NCI-H1417 (cell line): ENCODE measurements around the gene MINDY2.
"Not testable (repeated sequence)": the region's sequence is repeated elsewhere in the genome, so short reads cannot be mapped to it uniquely, and the experiment has no call there.

Experiments used
- DNase-seq, 3 experiments: peaks; one replicate each; lab custom pipeline; 2025; lab: John Stamatoyannopoulos, UW

MINDY2 gene

DNA sequence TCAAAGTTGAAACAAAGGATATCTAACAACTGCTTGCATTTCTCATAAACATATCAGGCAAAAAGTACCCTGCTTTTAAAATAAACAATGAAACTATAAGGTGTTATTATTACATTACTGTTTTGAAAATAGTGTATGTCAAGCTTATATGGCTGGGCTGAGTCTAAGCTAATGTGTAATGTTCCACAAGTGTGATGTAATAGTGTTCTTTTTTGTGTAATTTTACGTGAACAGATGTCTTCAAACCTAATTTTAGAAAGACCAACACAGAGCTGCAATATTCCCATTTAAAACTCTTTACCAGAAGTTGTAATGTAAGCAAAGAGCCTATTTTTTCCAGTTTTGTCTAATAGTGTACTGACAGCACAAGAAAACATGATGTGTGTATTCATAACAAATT is 34.0 kb downstream of the MINDY2 start:
- DNase-seq, result no peak

DNA sequence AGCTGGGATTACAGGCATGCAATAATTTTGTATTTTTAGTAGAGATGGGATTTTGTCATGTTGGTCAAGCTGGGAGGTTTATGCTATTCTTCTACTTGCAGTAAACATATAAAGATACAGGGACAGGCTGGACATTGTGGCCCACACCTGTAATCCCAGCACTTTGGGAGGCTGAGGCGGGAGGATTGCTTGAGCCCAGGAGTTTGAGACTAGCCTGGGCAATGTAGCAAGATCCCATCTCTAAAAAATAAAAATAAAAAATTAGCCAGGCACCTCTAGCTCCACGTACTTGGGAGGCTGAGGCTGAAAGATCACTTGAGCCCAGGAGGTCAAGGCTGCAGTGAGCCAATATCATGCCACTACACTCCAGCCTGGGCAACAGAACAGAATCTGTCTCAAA is 52.2 kb downstream of the MINDY2 start:
- not testable (repeated sequence) for DNase-seq

DNA sequence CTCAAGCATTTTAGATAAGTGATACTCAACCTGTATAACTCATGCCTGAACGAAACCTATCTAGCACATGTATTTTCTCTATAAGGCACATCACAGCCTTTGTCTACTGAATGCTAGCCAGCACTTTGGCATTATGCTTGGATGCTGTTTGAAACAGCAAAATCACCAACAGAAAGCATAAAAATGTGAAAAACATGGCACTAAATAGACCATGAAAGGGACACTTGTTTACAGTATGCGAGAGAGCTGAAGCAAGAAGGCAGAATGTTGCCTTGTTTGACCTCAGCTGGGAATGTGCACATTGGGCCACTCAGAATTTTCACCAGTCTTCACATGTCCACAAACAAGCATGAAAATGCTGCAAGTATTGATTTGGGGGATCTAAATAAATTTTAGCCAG is 59.5 kb downstream of the MINDY2 start:
- DNase-seq, result peak in 1 of 3 experiments; percentile 4

DNA sequence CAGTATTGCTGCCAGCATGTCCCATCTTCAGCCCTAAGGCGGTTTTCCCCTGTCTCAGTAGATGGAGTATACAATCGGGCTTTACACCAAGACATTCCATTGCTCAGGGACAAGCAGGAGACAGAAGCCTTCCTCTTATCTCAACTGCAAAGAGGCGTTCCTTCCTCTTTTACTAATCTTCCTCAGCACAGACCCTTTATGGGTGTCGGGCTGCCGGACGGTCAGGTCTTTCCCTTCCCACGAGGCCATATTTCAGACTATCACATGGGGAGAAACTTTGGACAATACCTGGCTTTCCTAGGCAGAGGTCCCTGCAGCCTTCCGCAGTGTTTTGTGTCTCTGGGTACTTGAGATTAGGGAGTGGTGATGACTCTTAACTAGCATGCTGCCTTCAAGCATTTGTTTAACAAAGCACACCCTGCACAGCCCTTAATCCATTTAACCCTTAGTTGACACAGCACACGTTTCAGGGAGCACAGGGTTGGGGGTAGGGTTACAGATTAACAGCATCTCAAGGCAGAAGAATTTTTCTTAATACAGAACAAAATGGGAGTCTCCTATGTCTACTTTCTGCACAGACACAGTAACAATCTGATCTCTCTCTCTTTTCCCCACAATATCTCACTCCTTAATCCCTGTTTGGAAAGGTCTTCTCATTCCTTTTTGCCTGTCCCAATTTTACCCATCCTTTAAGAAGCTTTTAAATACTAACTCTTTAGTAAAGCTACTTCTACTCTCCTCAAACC is 62.8 kb downstream of the MINDY2 start:
- peak in 1 of 3 experiments; percentile 17 for DNase-seq

DNA sequence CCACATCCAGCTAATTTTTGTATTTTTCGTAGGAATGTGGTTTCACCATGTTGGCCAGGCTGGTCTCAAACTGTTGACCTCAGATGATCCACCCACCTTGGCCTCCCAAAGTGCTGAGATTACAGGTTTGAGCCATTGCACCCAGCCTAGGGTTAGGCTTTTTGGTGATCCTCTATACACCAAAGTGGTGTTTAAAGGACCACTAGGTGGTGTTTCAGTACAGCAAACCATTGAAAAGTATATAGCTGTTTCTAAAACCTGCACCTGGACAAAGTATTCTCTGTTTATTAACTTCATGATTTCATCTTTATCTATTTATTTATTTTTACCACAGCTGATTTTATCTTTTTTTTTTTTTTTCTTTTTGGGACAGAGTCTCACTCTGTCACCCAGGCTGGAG is 68.4 kb downstream of the MINDY2 start:
- DNase-seq, result no peak

DNA sequence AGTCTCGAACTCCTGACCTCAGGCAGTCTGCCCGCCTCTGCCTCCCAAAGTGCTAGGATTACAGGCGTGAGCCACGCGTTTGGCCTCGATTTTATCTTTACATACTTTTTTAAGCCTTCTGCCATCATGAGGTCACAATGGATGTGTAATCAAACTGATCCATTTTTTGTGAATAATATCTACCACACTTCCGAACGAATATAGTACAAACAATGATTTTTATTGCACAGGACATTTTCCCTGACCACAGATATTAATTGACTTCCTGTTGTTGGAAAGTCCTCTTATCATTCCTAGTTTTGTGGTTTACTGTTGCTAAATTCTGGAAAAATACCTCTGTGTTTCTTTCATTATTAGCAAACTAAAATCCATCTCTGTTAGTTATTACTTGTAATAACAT is 68.9 kb downstream of the MINDY2 start:
- DNase-seq, result no peak

DNA sequence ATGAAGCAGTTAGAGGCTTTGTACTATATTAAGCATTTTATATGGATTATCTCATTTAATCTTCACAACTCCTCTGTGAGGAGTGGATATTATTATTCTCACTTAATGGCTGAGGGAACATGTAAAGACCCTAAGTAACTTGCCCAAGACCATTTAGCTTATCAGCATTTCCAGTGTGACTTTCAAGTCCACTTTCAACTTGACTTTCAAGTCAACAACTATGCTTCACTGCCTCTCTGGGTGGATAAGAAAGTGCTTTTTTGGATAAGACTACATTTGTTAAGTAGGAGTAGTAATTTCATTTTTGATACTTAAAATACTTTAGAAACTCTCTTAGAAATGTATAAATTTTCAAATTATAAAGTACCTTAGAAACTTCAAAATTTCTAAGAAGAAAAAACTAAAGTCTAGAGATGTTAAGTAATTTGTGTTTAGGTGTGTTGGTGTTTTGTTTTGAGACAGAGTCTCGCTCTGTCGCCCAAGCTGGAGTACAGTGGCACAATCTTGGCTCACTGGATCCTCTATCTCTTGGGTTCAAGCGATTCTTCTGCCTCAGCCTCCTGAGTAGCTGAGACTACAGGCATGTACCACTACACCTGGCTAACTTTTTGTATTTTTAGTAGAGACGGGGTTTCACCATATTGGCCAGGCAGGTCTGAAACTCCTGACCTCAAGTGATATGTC is 71.8 kb downstream of the MINDY2 start:
- no peak for DNase-seq

DNA sequence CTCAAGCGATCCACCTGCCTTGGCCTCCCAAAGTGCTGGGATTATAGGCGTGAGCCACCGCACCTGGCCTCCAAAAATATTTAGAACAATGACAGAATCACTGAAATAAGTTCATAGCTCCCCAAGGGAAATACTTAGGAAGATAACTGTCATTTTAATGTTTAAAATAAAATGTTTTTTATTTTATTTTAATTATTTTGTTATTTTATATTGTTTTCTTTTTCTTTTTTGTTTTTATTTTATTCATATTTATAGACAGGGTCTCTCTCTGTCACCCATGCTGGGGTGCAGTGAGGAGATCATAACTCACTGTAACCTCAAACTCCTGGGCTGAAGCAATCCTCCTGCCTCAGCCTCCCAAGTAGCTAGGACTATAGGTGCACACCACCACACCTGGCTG is 80.1 kb downstream of the MINDY2 start:
- DNase-seq, result not testable (repeated sequence)

DNA sequence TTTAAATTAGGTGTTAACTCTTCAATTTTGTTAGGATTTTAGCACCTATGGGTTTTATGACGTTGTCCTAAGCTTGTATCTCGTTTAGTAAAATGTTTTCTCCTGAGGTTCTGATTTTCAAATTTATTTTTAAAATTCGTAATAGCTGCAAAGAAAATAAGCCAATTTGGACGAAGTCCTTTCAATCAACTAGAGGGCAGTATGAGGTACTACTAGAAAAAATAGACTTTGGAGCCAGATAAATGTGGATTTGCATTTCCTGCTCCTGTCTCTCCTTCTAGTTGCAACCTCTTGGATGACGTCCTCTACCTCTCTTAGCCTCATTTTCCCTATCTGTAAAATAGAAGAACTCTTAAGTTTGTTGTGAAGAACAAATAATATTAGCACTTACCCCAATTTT is 81.2 kb downstream of the MINDY2 start:
- no peak for DNase-seq

DNA sequence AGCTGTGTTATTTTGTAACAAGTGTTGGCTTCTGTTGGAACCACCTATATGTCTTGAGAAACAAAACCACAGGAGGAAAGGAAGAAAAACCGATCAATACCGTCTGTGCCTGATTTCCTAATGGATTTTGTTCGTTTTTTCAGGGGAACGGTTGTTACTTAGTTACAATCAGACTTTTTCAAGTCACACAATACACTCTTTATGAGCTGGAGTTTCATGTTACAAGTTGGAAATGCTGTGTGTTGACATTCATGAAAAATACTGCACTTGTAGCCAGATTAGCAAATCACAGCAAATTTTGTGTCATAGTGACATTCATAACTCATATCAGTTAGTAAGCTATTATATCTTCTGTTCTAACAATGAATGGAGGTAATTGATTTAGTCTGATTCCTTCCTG is 83.5 kb downstream of the MINDY2 start:
- no peak for DNase-seq

DNA sequence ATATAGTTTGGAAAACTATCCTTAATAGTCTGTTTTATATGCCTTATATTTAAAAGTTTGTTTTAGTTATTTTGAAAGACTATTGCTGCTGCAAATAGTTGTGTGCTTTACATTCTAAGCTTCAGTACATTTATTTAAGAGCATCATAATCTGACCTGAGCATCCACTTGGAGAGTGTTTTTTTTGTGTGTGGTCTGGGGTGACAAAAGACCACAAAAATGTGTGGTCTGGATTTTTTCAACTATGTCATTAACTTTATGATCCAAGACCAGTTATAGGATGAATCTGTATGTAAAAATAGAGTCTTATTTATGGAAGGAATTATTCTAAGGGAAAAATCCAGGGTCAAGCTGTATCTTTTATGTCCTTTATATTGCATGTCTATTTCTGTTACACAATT is 85.0 kb downstream of the MINDY2 start:
- no peak for DNase-seq

DNA sequence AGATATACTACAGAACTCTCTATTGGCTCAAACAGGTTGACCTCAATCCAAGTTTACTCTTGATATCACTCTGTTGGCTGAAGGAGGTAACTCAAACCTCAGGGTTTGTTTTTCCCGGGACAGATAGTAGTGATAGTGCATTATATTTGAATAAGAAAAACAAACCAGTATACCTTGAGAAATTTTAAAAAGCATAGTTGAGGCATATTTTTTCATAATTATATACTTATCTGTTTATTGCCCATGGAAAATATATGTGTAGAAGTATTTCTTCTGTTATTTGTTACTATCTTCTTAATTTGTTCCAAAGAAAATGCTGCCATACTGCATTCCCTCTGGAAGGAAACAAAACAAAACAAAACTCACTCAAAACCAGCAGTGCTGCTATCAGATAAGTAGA is 85.5 kb downstream of the MINDY2 start:
- DNase-seq, result not testable (repeated sequence)

DNA sequence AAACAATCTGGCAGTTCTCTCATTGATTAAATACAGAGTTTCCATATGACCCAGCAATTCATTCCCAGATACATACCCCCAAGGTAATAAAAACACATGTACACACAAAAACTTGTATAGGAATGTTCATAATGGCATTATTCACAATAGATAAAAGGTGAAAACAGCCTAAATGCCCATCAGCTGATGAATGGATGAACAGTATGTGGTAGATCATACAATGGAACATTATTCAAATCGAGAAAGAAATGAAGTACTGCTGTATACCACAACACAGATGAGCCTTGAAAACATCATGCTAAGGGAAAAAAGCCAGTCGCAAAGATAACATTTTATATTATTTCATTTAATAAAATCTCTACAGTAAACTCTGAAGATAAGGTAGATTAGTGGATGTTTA is 91.2 kb downstream of the MINDY2 start:
- no peak for DNase-seq

DNA sequence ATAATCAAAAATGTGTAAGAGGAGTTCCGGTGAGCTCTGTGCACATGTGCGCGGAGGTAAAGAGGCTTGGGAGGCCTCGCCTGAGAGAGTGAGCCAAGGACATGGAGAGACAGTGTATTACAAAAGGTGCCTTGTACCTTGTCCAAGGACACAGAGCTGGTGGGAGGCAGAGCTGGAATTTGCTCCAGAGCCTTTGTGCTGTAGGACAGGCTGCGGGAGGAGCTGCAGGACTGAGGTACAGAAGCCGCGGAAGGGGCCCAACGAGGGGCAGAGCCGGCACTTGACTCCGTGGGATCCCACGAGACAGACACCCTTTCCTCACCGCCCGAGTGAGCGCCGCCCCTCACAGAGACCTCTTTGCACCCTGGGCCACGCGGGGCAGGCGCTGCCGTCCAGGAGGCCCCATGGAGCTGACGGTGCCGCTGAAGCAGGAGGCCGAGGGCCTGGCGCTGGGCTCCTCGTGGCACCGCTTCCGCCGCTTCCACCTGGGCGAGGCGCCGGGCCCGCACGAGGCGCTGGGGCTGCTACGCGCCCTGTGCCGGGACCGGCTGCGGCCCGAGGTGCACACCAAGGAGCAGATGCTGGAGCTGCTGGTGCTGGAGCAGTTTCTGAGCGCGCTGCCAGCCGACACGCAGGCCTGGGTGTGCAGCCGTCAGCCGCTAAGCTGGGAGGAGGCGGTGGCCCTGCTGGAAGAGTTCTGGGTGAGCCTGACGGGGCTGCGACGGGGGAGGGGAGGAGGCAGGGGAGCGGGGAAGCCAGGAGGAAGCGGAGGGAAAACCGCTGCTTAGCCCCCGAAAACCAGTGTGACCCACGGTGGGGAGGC is 93.7 kb downstream of the MINDY2 start:
- DNase-seq, result no peak

DNA sequence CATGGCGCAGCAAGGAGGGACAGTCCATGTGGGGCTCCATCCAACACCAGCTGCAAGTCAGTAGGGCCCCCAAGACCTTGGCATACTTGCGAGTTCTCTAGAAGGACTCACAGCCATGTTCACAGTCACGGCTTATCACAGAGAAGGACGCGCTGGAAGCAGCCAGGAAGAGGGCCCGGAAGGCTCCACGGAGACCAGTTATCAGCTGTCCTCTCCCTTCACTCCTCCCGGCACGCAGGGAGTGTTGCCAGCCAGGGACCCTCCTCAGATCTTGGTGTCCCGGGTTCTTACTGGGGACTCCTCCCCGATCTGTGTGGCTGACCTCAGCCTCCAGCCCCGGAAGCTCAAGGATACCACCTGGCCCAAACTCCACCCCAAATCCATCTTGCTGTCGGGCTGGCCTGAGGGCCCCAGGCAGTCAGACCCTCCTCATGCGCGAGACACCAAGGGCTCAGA is 94.4 kb downstream of the MINDY2 start:
- DNase-seq, result no peak

DNA sequence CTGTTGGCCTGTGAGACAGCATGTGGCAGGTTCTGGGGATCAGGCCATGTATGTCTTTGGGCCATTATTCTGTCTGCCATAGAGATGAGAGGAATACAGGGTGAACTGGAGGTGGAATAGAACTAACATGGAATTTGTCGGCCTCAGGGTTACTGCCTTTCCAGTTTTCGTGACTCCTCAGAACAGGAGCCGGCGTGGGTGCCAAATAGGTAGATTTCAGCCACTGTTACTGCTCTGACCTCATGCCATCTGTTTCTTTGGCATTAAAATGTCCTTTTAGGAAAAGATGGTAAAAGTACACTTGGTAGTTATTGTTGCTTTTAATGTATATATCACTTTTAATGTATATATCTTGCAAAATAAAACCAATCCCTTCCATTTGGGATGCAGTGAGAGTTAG is 96.8 kb downstream of the MINDY2 start:
- DNase-seq, result no peak

DNA sequence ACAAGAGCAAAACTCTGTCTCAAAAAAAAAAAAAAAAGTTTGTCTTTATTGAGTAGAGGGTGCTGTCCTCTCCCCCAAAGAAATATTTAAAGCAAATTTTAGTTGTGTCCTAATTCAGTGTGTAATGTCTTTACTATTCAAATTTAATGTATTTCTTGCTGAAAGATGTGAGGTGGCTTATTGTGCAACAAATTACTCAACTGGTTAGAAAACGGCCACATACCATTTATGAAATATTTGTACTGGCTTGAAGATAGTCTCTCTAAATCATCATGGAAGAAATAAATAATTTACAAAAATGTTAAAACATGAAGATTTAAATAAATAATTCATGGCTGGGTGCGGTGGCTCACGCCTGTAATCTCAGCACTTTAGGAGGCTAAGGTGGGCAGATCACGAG is 99.3 kb downstream of the MINDY2 start:
- DNase-seq, result no peak

DNA sequence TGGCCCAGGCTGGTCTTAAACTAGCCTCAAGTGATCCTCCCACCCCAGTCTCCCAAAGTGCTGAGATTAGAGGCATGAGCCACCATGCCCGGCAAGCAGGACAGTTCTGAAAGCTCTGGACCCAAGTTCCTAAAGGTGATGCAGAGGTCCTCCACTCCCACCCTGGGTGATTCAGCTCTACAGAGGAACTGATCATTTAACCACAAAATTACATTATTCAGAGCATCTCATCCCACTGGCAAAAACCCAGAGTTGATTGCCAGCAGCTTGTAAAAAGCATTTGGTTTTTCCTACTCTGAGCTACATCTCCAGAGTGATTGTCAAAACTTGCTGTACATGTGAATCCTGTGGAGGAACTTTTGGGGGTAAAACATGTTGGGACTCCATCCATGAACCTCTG is 102.2 kb downstream of the MINDY2 start:
- DNase-seq, result no peak

DNA sequence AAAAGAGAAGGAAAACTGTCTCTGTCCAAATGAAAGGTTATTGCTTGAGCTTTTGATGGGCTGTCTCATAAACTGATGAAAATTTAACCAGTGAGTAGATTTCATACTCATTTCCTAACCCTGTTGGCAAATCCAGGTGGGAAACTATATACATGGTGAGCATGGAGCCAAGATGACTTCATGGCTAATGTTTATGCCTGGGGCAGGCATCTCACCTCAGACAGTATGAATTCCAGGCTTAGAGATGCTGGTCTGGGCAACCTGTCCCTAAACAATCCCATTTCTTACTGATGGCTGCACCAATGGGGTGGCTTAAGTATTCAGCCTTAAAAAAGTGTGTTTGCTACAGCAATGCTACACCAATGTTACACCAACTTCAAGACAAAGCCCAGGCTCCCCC is 104.2 kb downstream of the MINDY2 start:
- DNase-seq, result no peak

DNA sequence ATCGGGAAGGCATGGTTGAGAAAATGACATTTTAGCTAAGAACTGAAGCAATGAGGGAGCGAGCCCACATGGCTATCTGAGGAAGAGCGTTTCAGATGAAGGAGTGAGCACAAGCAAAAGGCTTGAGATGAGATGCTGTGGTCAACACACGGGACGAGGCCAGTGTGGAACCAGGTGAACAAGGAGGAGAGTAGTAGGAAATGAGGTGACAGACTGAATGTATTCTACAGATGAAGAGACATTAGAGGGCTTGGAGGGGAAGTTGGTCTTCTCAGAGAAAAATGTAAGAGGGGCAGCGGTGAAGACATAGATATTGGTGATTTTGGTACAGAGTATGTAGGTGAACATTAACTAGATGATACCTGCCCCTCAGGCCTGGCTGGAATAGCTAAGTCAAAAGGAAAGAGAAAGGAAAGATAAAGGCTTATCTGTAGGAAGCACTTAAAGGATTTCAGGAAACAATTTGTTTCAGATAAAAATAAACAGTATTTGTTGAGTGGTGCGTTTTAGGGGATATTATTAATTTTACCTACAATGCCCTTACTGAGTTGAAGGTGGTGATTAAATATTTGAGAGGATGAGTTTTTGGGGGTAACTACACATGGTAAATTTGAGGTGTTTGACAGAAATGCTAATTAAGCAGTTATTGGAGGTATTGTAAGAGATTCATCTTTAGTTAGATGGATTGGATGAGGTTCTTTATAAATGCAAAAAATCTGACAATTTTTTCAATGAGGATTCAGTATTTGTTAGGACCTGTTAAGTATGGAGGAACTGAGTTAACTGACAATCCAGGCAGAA is 105.4 kb downstream of the MINDY2 start:
- DNase-seq, result no peak

DNA sequence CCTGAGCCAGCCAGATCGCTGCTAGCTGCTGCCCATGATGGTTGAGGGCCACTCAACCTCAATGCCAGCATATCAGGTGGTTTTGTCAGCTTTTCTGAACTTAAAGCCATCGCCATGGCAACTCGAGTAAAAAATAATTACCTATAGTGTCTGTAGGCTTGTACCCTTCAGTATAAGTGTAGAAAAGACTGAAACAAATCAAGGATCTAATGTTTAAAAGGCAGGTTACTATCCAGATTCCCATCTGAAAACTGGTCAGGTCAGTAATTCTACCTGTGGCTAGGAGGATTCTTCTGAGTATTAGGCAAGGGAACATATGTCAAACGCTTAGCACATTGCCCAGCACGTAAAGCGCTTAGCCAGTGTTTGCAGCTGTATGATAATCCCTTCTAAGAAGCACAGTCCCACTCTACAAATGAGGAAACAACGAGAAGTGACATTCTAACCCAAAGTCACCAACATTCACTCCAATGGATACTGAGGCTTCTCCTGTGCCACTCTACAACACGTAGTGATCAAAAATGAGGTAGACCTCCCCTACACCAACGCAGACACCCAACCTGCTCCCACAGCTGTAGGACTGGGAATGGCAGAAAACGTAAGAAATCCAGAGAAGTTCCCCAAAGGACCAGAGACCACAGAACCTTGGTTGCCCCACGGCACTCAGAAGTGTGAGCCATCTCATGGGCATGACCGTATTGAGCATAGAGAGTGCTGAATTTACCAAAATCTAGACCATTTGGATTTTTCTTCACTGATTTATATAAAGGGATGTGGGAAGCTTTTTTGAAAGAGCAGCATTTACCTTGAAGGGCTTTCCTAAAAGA is 107.1 kb downstream of the MINDY2 start:
- no peak for DNase-seq
